ENCODE data around the gene AQP4. TPM values are rescaled to one million over a fixed set of nuclear protein-coding genes. Genes with fewer than 3 reads are reported as not detected.
A peak's percentile ranks its signal among the peaks of the same experiment; 100 is the strongest.

Gene AQP4
- total RNA-seq, 4 donors from 2014 or later, result 0.30 TPM; not detected in 3

DNA sequence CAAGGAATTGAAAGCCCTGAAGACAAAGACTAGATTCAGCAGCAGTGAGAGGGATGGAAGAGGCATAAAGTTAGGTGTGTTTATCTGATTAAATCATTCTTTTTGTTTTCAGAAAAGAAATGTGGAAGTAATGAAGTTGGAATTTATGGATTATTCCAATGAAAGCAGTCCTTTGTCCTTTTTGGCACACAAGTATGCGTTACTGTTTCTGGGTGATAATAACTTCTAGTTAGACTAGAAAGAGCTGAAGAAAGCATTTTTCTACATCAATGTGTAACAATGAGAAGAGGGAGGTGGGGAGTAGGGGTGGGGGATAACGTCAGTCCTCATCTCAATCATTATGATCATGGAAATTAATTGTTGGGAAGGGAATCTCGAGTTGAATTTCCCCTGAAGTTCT, 53.0 kb downstream of the AQP4 start:
- Histone ChIP-seq H3K9me3 (no peaks in the 10 kb centered on the region), H3K27ac (no peak overlapping the region), H3K4me3 (no peak overlapping the region), H3K27me3 (no peaks in the 10 kb centered on the region), H3K4me1 (no peaks in the 10 kb centered on the region), H3K36me3 (no peaks in the 10 kb centered on the region)
- no peak for TF ChIP-seq POLR2A (IDR thresholded peaks at IDR 0.05)
- TF ChIP-seq, protein P1, sequence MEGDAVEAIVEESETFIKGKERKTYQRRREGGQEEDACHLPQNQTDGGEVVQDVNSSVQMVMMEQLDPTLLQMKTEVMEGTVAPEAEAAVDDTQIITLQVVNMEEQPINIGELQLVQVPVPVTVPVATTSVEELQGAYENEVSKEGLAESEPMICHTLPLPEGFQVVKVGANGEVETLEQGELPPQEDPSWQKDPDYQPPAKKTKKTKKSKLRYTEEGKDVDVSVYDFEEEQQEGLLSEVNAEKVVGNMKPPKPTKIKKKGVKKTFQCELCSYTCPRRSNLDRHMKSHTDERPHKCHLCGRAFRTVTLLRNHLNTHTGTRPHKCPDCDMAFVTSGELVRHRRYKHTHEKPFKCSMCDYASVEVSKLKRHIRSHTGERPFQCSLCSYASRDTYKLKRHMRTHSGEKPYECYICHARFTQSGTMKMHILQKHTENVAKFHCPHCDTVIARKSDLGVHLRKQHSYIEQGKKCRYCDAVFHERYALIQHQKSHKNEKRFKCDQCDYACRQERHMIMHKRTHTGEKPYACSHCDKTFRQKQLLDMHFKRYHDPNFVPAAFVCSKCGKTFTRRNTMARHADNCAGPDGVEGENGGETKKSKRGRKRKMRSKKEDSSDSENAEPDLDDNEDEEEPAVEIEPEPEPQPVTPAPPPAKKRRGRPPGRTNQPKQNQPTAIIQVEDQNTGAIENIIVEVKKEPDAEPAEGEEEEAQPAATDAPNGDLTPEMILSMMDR (IDR thresholded peaks at IDR 0.05), result no peak
- no peak for TF ChIP-seq EP300 (IDR thresholded peaks at IDR 0.05)
- 23 to 37% methylated on average over 3 of the region's 3 CpGs for WGBS, 2 donors
- no peak for DNase-seq (ENCODE audit: low spot score in 2 of 2)

DNA sequence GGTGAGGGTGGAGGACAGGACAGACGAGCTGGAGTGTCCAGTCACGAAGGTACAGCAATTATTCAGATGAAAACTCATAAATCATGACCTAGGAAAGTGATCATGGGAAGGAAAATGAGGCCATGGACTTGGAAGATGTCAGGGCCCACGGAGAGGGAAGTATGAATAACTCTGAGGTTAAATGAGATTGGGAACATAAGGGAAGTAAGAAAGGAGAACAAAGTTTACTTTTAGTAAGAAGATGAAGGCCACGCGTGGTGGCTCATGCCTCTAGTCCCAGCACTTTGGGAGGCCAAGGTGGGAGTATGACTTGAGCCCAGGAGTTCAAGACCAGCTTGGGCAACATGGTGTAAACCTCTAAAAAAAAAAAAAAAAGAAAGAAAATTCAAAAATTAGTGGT, 56.2 kb downstream of the AQP4 start:
- H3K27me3 ChIP-seq, result no peaks in the 10 kb centered on the region
- TF ChIP-seq EP300 (IDR thresholded peaks at IDR 0.05), result no peak
- TF ChIP-seq POLR2A (IDR thresholded peaks at IDR 0.05), result no peak
- TF ChIP-seq, protein P1 (IDR thresholded peaks at IDR 0.05), result no peak
- no peaks in the 10 kb centered on the region for H3K36me3 ChIP-seq
- H3K9me3 ChIP-seq, result no peaks in the 10 kb centered on the region
- 86 to 87% methylated on average over 5 of the region's 5 CpGs for WGBS, 2 donors
- no peak for DNase-seq (ENCODE audit: low spot score in 2 of 2)
- H3K27ac ChIP-seq, result no peak overlapping the region
- no peaks in the 10 kb centered on the region for H3K4me1 ChIP-seq
- no peak overlapping the region for H3K4me3 ChIP-seq

DNA sequence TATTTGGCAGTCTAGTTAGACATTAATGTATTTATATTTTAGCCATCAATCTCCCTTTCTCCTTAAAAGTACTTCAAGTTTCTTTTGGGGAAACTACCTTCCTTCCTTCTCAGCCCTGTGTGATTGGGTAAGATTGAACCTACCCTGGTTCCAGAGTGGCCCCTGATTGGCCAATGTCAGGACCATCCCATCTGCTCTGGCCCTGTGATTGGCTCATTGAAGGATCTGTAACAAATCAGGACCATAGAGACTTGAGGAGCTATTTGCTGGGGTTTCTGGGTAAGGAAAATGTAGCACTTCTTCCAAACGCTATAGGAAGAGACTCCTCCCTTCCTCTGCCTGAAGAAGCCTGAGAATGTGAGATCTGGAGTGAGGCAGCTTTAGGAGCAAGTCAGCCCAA, 59.3 kb downstream of the AQP4 start:
- no peak for DNase-seq (ENCODE audit: low spot score in 2 of 2)
- no peaks in the 10 kb centered on the region for H3K27me3 ChIP-seq
- H3K27ac ChIP-seq, result no peak overlapping the region
- H3K9me3 ChIP-seq, result no peaks in the 10 kb centered on the region
- no peak overlapping the region for H3K4me3 ChIP-seq
- H3K36me3 ChIP-seq, result no peaks in the 10 kb centered on the region
- TF ChIP-seq, protein P1 (IDR thresholded peaks at IDR 0.05), result no peak
- TF ChIP-seq POLR2A (IDR thresholded peaks at IDR 0.05) (no peak), EP300 (IDR thresholded peaks at IDR 0.05) (no peak)
- WGBS, 2 donors, result 64 to 75% methylated on average over 1 of the region's 1 CpG
- H3K4me1 ChIP-seq, result no peaks in the 10 kb centered on the region

DNA sequence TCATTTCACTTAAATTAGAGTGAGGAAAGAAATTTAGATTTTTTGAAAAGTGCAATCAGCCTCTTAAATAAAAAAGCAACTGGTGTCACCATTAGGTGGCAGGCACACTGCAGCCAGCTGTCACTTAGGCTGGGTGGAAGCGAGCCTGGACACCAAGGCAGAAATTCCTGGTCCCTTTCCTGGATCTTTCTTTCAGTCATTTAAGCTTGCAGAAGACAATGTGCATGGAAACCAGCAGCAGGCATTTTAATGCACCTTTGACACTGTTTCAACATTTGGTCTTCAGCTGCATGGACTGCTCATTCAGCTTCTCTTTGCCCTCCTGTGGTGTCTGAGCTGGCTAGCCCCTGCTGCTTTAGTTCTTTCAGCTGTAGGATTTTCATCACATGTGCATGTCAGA, 61.0 kb downstream of the AQP4 start:
- H3K9me3 ChIP-seq, result peaks cover 0 to 6% (median 0%) of the 10 kb centered on the region in 4 donors
- H3K4me3 ChIP-seq, result no peak overlapping the region
- no peaks in the 10 kb centered on the region for H3K27me3 ChIP-seq
- WGBS, 2 donors, result 20% methylated on average over 1 of the region's 1 CpG
- H3K4me1 ChIP-seq, result no peaks in the 10 kb centered on the region
- no peak overlapping the region for H3K27ac ChIP-seq
- no peaks in the 10 kb centered on the region for H3K36me3 ChIP-seq
- DNase-seq (ENCODE audit: low spot score in 2 of 2), result no peak
- TF ChIP-seq POLR2A (IDR thresholded peaks at IDR 0.05) (no peak), EP300 (IDR thresholded peaks at IDR 0.05) (no peak)
- TF ChIP-seq, protein P1 (IDR thresholded peaks at IDR 0.05), result peak in 1 of 5 experiments; percentile 28

DNA sequence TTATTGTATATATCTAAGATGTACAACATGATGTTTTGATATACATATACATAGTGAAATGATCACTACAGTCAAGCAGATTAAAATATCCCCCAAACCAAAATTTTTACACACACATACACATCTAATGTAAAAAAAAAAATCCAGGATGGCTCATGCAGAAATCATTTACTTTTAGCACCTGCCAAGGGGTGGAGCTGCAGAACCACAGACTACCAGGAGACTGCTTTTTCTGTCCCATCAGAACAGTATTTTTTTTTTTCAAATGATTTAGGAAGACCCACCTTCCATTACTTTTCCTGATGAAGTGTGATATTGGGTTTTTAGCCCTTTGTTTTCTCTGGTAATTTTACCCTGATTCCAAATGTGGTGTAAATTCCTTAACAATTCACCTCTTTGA, 61.9 kb downstream of the AQP4 start:
- TF ChIP-seq, protein P1 (IDR thresholded peaks at IDR 0.05), result no peak
- TF ChIP-seq POLR2A (IDR thresholded peaks at IDR 0.05) (no peak), EP300 (IDR thresholded peaks at IDR 0.05) (no peak)
- DNase-seq (ENCODE audit: low spot score in 2 of 2), result no peak
- Histone ChIP-seq H3K4me3 (no peak overlapping the region), H3K9me3 (peaks cover 0 to 11% (median 0%) of the 10 kb centered on the region in 4 donors), H3K27me3 (no peaks in the 10 kb centered on the region), H3K36me3 (no peaks in the 10 kb centered on the region), H3K27ac (no peak overlapping the region), H3K4me1 (no peaks in the 10 kb centered on the region)

Data from tibial nerve (tissue), 4 donors.